Measurements from ENCODE around the gene ASPA.
"Not testable (repeated sequence)": the region's sequence is repeated elsewhere in the genome, so short reads cannot be mapped to it uniquely, and the experiment has no call there.

GRCh38 chr17:3514167-3514566, 38.4 kb downstream of the ASPA start:
- TF ChIP-seq, protein P1, sequence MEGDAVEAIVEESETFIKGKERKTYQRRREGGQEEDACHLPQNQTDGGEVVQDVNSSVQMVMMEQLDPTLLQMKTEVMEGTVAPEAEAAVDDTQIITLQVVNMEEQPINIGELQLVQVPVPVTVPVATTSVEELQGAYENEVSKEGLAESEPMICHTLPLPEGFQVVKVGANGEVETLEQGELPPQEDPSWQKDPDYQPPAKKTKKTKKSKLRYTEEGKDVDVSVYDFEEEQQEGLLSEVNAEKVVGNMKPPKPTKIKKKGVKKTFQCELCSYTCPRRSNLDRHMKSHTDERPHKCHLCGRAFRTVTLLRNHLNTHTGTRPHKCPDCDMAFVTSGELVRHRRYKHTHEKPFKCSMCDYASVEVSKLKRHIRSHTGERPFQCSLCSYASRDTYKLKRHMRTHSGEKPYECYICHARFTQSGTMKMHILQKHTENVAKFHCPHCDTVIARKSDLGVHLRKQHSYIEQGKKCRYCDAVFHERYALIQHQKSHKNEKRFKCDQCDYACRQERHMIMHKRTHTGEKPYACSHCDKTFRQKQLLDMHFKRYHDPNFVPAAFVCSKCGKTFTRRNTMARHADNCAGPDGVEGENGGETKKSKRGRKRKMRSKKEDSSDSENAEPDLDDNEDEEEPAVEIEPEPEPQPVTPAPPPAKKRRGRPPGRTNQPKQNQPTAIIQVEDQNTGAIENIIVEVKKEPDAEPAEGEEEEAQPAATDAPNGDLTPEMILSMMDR (optimal IDR thresholded peaks at IDR 0.05 in 1 of 3, IDR thresholded peaks at IDR 0.05 in 1 of 3, conservative IDR thresholded peaks at IDR 0.05 in 1 of 3; ENCODE audit: extremely low read depth in 1 of 3, insufficient read depth in 2 of 3, low read length in 3 of 3) = not testable (repeated sequence)
- not testable (repeated sequence) for TF ChIP-seq EZH2 (IDR thresholded peaks at IDR 0.05; ENCODE audit: low read length)
